ENCODE results near the gene GUCY1A1.

Gene GUCY1A1

GRCh38 chr4:155757745-155758265, 91.2 kb downstream of the GUCY1A1 start:
- no peak overlapping the region for H3K27ac ChIP-seq (ENCODE audit: extremely low read depth, low read depth, low read length)
- no peak overlapping the region for H3K4me3 ChIP-seq (ENCODE audit: low read depth, low read length)
- ChIA-PET CTCF (interaction anchor here (0.6 to 0.9 kb wide), 2 partner anchors 76 to 315 kb away, joined by 4 read pairs; no protein-coding TSS in a partner anchor), POLR2A (interaction anchor here (0.9 kb wide), 1 partner anchor 91 kb away, joined by 3 read pairs; the partner anchor contains the start of gene GUCY1A1)
- TF ChIP-seq ZNF664 (tag by site-specific recombination; IDR thresholded peaks at IDR 0.05) (no peak), ZBTB49 (tag by site-specific recombination; IDR thresholded peaks at IDR 0.05; ENCODE audit: low read depth) (no peak), ZNF416 (tag by site-specific recombination; IDR thresholded peaks at IDR 0.05) (no peak), CTCF (tag by site-specific recombination; IDR thresholded peaks at IDR 0.05) (no peak), ZBTB11 (tag by site-specific recombination; conservative IDR thresholded peaks at IDR 0.05; ENCODE audit: low read depth) (no peak), IKZF3 (tag by site-specific recombination; IDR thresholded peaks at IDR 0.05) (no peak), MZF1 (tag by site-specific recombination; IDR thresholded peaks at IDR 0.05; ENCODE audit: borderline replicate concordance) (no peak), PRDM6 (tag by site-specific recombination; IDR thresholded peaks at IDR 0.05) (no peak), ZBTB26 (tag by site-specific recombination; optimal IDR thresholded peaks at IDR 0.05) (no peak), ZNF514 (tag by site-specific recombination; IDR thresholded peaks at IDR 0.05) (no peak), KLF1 (tag by site-specific recombination; IDR thresholded peaks at IDR 0.05) (no peak), TCF7L2 (IDR thresholded peaks at IDR 0.05; ENCODE audit: borderline replicate concordance, low read depth, low read length) (no peak), ZNF692 (tag by site-specific recombination; IDR thresholded peaks at IDR 0.05) (no peak), RBAK (tag by site-specific recombination; IDR thresholded peaks at IDR 0.05) (no peak), ZFP69B (tag by site-specific recombination; IDR thresholded peaks at IDR 0.05) (no peak), ZNF302 (tag by site-specific recombination; IDR thresholded peaks at IDR 0.05; ENCODE audit: low read depth) (no peak), ZNF280C (tag by site-specific recombination; IDR thresholded peaks at IDR 0.05) (no peak), ZNF114 (tag by site-specific recombination; IDR thresholded peaks at IDR 0.05) (no peak), PRDM1 (tag by site-specific recombination; IDR thresholded peaks at IDR 0.05) (no peak)
- no peaks in the 10 kb centered on the region for H3K9me3 ChIP-seq (ENCODE audit: control insufficient read depth, insufficient read depth, low read depth, low read length)
- H3K36me3 ChIP-seq (ENCODE audit: control insufficient read depth in 2 of 2, insufficient read depth in 1 of 2, low read length in 2 of 2) = no peaks in the 10 kb centered on the region
- H3K4me1 ChIP-seq (ENCODE audit: control insufficient read depth, insufficient read depth, low read length) = no peaks in the 10 kb centered on the region

Data from HEK293 (cell line).